Right lobe of liver (tissue), 4 donors: ENCODE measurements around the gene COL10A1.

Experiments used
- POLR2A ChIP-seq: fragments of 450-650 bp; IDR thresholded peaks from one replicate; pipeline ENCODE4 v1.6.1; 2017; ENCODE audit warnings: antibody characterized with exemption, mild to moderate bottlenecking
- TF ChIP-seq, protein P1 (sequence below), 4 donors: fragments of 200-600 bp in 3 of 4; fragments of 450-650 bp in 1 of 4; IDR thresholded peaks; one replicate each; pipeline versions ENCODE4 v1.5.1 to v1.8.0; 2016 to 2022; ENCODE audit warnings: antibody characterized with exemption in 4 of 4, mild to moderate bottlenecking in 2 of 4
- donor health status: DM: no; HTN: no; CAD: no.
- donor health status: DM: no; HTN: no; CAD: no.
- donor health status: DM: no; HTN: yes; CAD: no.

DNA sequence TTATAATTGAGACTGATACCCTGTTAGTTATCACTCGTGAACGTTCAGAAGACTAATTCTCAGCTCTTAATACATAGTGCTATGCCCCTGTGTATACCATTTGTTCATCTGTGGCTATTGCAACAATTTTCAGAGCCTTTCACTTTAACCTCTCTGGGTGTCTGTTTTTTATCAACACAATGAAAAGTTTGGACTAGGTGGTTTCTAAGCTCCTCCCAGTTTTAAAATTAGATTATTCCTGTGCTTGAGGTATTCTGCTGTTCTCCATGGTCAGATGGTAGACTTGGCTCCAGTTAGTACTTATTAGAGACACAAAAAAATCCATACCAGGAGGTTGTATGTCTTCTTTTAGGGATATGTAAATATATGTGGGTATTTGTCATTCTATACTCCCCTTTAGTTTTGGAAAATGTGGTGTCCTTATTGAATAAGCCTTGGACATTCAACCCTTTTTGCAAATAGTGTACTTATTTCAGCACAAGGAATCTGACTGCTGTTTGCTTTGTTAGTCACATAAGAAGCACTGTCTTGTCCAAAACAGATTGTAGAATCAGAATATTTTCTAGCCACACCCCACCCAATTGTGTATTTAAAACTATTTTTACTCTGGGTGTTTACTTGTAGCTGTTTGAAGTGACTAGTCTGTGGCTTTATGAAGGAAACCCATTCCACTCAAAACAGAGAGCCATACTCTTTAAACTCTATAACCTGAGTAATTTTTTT lies 2.0 kb upstream of the COL10A1 start:
- TF ChIP-seq, protein P1, sequence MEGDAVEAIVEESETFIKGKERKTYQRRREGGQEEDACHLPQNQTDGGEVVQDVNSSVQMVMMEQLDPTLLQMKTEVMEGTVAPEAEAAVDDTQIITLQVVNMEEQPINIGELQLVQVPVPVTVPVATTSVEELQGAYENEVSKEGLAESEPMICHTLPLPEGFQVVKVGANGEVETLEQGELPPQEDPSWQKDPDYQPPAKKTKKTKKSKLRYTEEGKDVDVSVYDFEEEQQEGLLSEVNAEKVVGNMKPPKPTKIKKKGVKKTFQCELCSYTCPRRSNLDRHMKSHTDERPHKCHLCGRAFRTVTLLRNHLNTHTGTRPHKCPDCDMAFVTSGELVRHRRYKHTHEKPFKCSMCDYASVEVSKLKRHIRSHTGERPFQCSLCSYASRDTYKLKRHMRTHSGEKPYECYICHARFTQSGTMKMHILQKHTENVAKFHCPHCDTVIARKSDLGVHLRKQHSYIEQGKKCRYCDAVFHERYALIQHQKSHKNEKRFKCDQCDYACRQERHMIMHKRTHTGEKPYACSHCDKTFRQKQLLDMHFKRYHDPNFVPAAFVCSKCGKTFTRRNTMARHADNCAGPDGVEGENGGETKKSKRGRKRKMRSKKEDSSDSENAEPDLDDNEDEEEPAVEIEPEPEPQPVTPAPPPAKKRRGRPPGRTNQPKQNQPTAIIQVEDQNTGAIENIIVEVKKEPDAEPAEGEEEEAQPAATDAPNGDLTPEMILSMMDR (IDR thresholded peaks at IDR 0.05), result no peak
- TF ChIP-seq POLR2A, result no peak
